ENCODE results near the gene ZBED4. TPM values are rescaled to one million over a fixed set of nuclear protein-coding genes. Genes with fewer than 3 reads are reported as not detected.
A peak's percentile ranks its signal among the peaks of the same experiment; 100 is the strongest.

ZBED4 gene
- total and polyA plus RNA-seq, 4 experiments from 2014 or later, result 6.7 to 18.6 (median 13.9) TPM

DNA sequence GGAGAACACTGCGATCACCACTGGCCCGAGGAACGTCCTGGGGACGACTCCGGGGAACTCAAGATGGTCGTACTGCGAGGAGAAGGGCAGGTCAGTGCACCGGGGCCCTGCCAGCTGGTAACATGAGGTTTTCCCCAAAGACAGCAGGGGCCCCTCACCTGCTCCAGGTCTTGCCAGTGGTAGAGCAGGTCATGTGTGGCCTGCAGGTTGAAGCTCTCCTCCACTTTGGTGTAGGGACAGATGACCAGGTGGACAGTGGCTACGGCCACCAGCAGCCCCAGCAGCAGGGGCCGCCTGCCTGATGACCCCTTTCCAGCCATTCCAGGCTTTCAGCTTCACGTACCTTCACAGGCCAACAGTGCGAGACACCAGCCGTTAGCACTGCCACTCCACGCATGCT, 59.8 kb downstream of the ZBED4 start:
- Mint-ChIP-seq H3K36me3 (peaks cover 8 to 19% of the 10 kb centered on the region in 2 donors), H3K4me1 (peaks cover 6 to 15% (median 8%) of the 10 kb centered on the region in 4 donors), H3K27ac (no peak overlapping the region), H3K9me3 (no peaks in the 10 kb centered on the region), H3K27me3 (no peaks in the 10 kb centered on the region), H3K4me3 (no peak overlapping the region)
- Histone ChIP-seq H3K27ac (ENCODE audit: low read depth, low read length) (no peak overlapping the region), H3K27me3 (ENCODE audit: insufficient read depth, low read length) (no peaks in the 10 kb centered on the region), H3K36me3 (ENCODE audit: insufficient read depth, low read length) (peaks cover 19% of the 10 kb centered on the region), H3K4me3 (ENCODE audit: low read length in 2 of 2) (no peak overlapping the region), H3K9me3 (ENCODE audit: control insufficient read depth in 1 of 2, low read length in 2 of 2) (no peaks in the 10 kb centered on the region), H3K4me1 (ENCODE audit: insufficient read depth, low read length) (peaks cover 12% of the 10 kb centered on the region)
- intact Hi-C loops (cut with micrococcal nuclease), result no loop called here
- ChIA-PET POLR2A (ENCODE audit: partially characterized antibody) (no interaction called here), CTCF (ENCODE audit: partially characterized antibody) (interaction anchor here (1.3 kb wide), 1 partner anchor 13 kb away, joined by 3 read pairs; no protein-coding TSS in a partner anchor)
- no peak for DNase-seq

DNA sequence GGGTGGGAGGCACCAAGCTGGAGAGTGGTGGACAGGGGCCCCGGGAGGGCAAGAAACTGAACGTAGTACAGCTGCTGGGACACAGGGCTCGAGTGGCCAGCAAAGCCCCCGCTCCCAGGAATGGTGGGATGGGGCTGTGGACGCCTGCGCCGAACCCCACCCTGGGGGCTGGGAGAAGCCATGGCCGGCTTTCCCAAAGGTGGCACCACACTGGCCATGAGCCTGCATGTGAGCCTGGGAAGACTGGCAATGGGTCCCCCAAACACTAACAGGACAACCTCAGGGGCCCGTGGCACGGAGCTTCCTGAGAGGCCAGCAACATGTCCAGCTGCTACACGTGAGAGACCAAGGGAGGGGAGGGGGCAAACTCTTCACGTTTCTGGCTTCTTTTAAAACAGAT, 60.6 kb downstream of the ZBED4 start:
- Mint-ChIP-seq H3K4me3 (peak overlapping the region in 1 of 8 donors; percentile 42), H3K27me3 (no peaks in the 10 kb centered on the region), H3K4me1 (peaks cover 6 to 17% (median 8%) of the 10 kb centered on the region in 4 donors), H3K36me3 (peaks cover 5 to 16% of the 10 kb centered on the region in 2 donors), H3K9me3 (no peaks in the 10 kb centered on the region), H3K27ac (peak overlapping the region in 1 of 7 donors; percentile 11)
- Histone ChIP-seq H3K4me1 (ENCODE audit: insufficient read depth, low read length) (peaks cover 16% of the 10 kb centered on the region), H3K9me3 (ENCODE audit: control insufficient read depth in 1 of 2, low read length in 2 of 2) (no peaks in the 10 kb centered on the region), H3K27ac (ENCODE audit: low read depth, low read length) (no peak overlapping the region), H3K36me3 (ENCODE audit: insufficient read depth, low read length) (peaks cover 16% of the 10 kb centered on the region), H3K27me3 (ENCODE audit: insufficient read depth, low read length) (no peaks in the 10 kb centered on the region), H3K4me3 (ENCODE audit: low read length in 2 of 2) (no peak overlapping the region)
- intact Hi-C loops (cut with micrococcal nuclease), result no loop called here
- ChIA-PET POLR2A (ENCODE audit: partially characterized antibody) (no interaction called here), CTCF (ENCODE audit: partially characterized antibody) (interaction anchor here (1.3 kb wide), 1 partner anchor 13 kb away, joined by 3 read pairs; no protein-coding TSS in a partner anchor)
- no peak for DNase-seq

DNA sequence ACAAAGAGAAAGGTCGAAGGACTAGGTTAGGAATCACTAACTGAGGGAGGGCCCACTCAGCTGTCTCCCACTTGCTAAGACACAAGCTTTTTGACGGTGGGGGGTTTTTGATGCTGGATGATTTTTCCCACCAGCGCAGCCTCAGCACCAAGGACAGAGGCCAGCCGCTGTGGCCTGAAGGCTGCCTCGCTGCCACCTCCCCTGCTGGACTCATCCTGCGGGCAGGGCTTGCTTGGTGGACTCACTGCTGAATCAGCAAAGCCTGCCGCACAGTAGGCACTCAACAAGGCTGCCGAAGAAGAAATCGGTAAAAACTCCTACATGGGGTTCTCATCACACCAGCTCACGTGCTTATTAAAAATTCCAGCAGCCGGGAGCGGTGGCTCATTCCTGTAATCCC, 62.0 kb downstream of the ZBED4 start:
- no peak for DNase-seq
- Mint-ChIP-seq H3K27me3 (no peaks in the 10 kb centered on the region), H3K4me1 (peaks cover 12 to 31% (median 18%) of the 10 kb centered on the region in 4 donors), H3K9me3 (no peaks in the 10 kb centered on the region), H3K36me3 (peaks cover 4 to 21% of the 10 kb centered on the region in 2 donors), H3K4me3 (peak overlapping the region in 3 of 8 donors; percentile 20 to 34 (median 29)), H3K27ac (peak overlapping the region in 1 of 7 donors; percentile 19)
- Histone ChIP-seq H3K27me3 (ENCODE audit: insufficient read depth, low read length) (no peaks in the 10 kb centered on the region), H3K36me3 (ENCODE audit: insufficient read depth, low read length) (peaks cover 22% of the 10 kb centered on the region), H3K9me3 (ENCODE audit: control insufficient read depth in 1 of 2, low read length in 2 of 2) (no peaks in the 10 kb centered on the region), H3K4me1 (ENCODE audit: insufficient read depth, low read length) (peaks cover 25% of the 10 kb centered on the region), H3K27ac (ENCODE audit: low read depth, low read length) (no peak overlapping the region), H3K4me3 (ENCODE audit: low read length in 2 of 2) (no peak overlapping the region)
- intact Hi-C loops (cut with micrococcal nuclease), result no loop called here
- ChIA-PET POLR2A (ENCODE audit: partially characterized antibody) (interaction anchor here (0.8 to 1.8 kb wide), 4 partner anchors 9 to 148 kb away, joined by 3 to 6 read pairs (median 4); no protein-coding TSS in a partner anchor), CTCF (ENCODE audit: partially characterized antibody) (interaction anchor here (1.1 kb wide), 2 partner anchors 61 to 115 kb away, joined by 3 to 4 read pairs; no protein-coding TSS in a partner anchor)

DNA sequence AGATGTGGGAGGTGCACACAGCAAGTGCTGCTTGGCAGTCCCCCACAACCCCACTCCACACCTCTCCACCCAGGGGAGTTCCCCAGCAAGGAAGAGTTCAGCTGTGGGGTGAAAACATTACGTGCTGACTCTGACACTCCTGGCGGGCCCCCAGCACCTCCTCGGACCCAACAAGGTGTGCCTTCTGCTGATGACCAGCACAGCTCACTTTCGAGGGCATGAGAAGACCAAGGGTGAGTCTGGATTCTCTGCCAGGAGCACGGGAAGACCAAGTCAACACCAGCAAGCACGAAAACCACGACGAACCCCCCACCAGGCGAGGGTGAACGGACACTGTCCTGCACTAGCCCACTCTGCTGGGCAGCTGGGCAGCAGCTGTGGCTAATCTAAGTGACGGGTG, 63.2 kb downstream of the ZBED4 start:
- POLR2A ChIA-PET (ENCODE audit: partially characterized antibody), result interaction anchor here (0.6 to 2.1 kb wide), 8 partner anchors 9 to 149 kb away, joined by 3 to 8 read pairs (median 4); no protein-coding TSS in a partner anchor
- no peaks in the 10 kb centered on the region for H3K27me3 ChIP-seq (ENCODE audit: insufficient read depth, low read length)
- H3K4me3 Mint-ChIP-seq, result peak overlapping the region; percentile 86 to 96 (median 94)
- CTCF ChIA-PET (ENCODE audit: partially characterized antibody), result interaction anchor here (1.0 to 1.1 kb wide), 2 partner anchors 62 to 149 kb away, joined by 3 to 4 read pairs; no protein-coding TSS in a partner anchor
- no peak overlapping the region for H3K27ac ChIP-seq (ENCODE audit: low read depth, low read length)
- no peaks in the 10 kb centered on the region for H3K27me3 Mint-ChIP-seq
- peaks cover 26% of the 10 kb centered on the region for H3K36me3 ChIP-seq (ENCODE audit: insufficient read depth, low read length)
- H3K36me3 Mint-ChIP-seq, result peaks cover 4 to 22% of the 10 kb centered on the region in 2 donors
- H3K9me3 ChIP-seq (ENCODE audit: control insufficient read depth in 1 of 2, low read length in 2 of 2), result no peaks in the 10 kb centered on the region
- peak overlapping the region in 5 of 7 donors; percentile 79 to 98 (median 95) for H3K27ac Mint-ChIP-seq
- peaks cover 25% of the 10 kb centered on the region for H3K4me1 ChIP-seq (ENCODE audit: insufficient read depth, low read length)
- no peak for DNase-seq
- peak overlapping the region in 1 of 2 donors; percentile 11 for H3K4me3 ChIP-seq (ENCODE audit: low read length in 2 of 2)
- intact Hi-C loops (cut with micrococcal nuclease), result no loop called here
- no peaks in the 10 kb centered on the region for H3K9me3 Mint-ChIP-seq
- H3K4me1 Mint-ChIP-seq, result peaks cover 12 to 35% (median 21%) of the 10 kb centered on the region in 4 donors

DNA sequence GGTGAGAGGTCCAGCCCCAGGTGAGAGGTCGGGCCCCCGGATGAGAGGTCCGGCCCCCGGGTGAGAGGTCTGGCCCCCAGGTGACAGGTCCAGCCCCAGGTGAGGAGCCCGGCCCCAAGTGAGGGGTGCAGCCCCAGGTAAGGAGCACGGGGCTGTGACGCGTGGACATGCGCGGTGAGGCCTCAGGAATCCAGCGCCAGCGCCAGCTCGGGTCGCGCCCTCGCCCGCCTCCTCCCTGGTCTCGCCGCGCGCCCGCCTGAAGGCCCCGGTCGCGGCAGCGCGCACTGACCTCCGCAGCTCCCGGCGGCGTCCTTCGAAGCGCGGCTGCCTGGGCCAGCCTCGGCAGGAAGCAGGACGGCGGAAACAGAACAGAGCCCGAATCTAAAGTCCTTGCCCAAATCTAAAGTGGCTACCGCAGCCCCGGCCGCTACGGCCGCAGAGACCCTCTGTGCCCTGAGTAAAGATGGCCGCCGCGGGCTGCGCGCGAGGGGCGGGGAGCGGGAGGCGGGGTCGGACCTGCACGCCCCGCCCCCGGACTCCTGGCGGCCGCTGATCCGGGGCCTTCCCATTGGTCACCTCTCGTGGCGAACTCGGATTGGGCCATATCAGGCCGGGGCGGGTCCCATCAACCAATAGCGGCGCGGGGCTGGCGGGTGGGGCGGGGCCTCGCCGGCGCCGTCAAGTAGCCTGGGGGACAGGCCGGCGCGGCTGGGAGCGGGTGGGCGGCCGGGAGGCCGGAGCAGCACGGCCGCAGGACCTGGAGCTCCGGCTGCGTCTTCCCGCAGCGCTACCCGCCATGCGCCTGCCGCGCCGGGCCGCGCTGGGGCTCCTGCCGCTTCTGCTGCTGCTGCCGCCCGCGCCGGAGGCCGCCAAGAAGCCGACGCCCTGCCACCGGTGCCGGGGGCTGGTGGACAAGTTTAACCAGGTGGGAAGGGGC, 64.6 kb downstream of the ZBED4 start, which contains the start of the genes ALG12 and CRELD2:
TSS of gene ALG12 (minus strand) at position 465 of the 937 bp plus-strand sequence. CDS start 4,673 bp downstream, outside the sequence.
TSS of gene CRELD2 (plus strand) at position 661 of the 937 bp plus-strand sequence. CDS start at position 797, 136 bp downstream.
- H3K4me3 ChIP-seq (ENCODE audit: low read length in 2 of 2), result peak within 1 kb of the TSS; percentile 29 to 85
- DNase-seq, result peak; percentile 95 to 97 (median 95)
- H3K27me3 ChIP-seq (ENCODE audit: insufficient read depth, low read length), result no peaks in the 10 kb centered on the region
- Mint-ChIP-seq H3K36me3 (peaks cover 0 to 17% of the 10 kb centered on the region in 2 donors), H3K4me1 (peaks cover 13 to 39% (median 22%) of the 10 kb centered on the region in 4 donors), H3K4me3 (peak within 1 kb of the TSS; percentile 86 to 96 (median 94)), H3K9me3 (no peaks in the 10 kb centered on the region), H3K27ac (peak within 1 kb of the TSS; percentile 79 to 98 (median 95)), H3K27me3 (no peaks in the 10 kb centered on the region)
- peaks cover 25% of the 10 kb centered on the region for H3K4me1 ChIP-seq (ENCODE audit: insufficient read depth, low read length)
- peak within 1 kb of the TSS; percentile 88 for H3K27ac ChIP-seq (ENCODE audit: low read depth, low read length)
- intact Hi-C loops (cut with micrococcal nuclease), result loop anchor here (1.0 to 2.0 kb wide), 3 partner anchors 18 to 91 kb away; partner anchors contain the start of genes BRD1 and ZBED4
- H3K9me3 ChIP-seq (ENCODE audit: control insufficient read depth in 1 of 2, low read length in 2 of 2), result no peaks in the 10 kb centered on the region
- ChIA-PET CTCF (ENCODE audit: partially characterized antibody) (no interaction called here), POLR2A (ENCODE audit: partially characterized antibody) (interaction anchor here (0.7 to 2.1 kb wide), 12 partner anchors 9 to 150 kb away, joined by 3 to 8 read pairs (median 4); partner anchors contain the start of genes BRD1 and PIM3)
- peaks cover 14% of the 10 kb centered on the region for H3K36me3 ChIP-seq (ENCODE audit: insufficient read depth, low read length)

DNA sequence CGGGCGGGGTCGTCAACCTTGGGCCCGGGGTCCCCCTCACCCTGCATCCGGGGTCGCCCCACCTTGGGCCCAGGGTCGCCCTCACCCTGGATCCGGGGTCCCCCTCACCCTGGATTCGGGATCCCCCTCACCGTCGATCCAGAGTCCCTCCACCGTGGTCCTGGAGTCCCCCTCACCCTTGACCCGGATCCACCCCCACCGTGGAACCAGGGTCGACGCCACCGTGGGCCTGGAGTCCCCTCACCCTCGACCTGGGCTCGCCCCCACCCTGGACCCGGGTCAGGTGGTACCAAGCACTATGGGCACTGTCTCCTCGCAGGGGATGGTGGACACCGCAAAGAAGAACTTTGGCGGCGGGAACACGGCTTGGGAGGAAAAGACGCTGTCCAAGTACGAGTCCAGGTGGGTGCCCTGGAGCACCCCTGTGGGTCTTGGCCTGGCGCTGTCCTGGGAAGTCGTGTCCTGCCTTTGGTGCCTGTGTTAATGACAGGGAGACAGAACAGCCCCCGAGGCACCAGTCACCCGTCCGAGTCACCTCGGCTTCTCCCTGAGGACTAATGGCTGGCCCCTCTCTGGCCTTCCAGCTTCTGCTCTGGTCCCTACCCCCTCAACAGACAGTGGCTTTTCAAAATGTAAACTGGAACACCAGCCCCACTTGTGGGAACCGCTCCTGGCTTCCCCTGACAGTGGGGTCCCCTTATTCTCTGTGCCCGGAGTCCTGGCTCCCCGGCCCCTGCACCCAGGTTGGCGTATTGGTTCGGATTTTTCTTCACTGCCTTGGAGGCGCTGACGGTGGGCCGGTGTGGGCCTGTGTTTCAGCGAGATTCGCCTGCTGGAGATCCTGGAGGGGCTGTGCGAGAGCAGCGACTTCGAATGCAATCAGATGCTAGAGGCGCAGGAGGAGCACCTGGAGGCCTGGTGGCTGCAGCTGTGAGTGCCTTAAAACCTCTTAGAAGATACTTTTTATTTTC, 65.6 kb downstream of the ZBED4 start:
- ChIA-PET POLR2A (ENCODE audit: partially characterized antibody) (interaction anchor here (0.8 to 2.1 kb wide), 3 partner anchors 12 to 130 kb away, joined by 3 to 5 read pairs (median 4); no protein-coding TSS in a partner anchor), CTCF (ENCODE audit: partially characterized antibody) (interaction anchor here (1.6 kb wide), 1 partner anchor 111 kb away, joined by 4 read pairs; no protein-coding TSS in a partner anchor)
- Mint-ChIP-seq H3K27ac (peak overlapping the region; percentile 53 to 86 (median 71)), H3K4me1 (peaks cover 14 to 43% (median 23%) of the 10 kb centered on the region in 4 donors), H3K27me3 (no peaks in the 10 kb centered on the region), H3K9me3 (no peaks in the 10 kb centered on the region), H3K36me3 (peaks cover 0 to 14% of the 10 kb centered on the region in 2 donors), H3K4me3 (peak overlapping the region; percentile 76 to 85 (median 78))
- peak overlapping the region; percentile 88 for H3K27ac ChIP-seq (ENCODE audit: low read depth, low read length)
- peaks cover 25% of the 10 kb centered on the region for H3K4me1 ChIP-seq (ENCODE audit: insufficient read depth, low read length)
- H3K36me3 ChIP-seq (ENCODE audit: insufficient read depth, low read length), result peaks cover 12% of the 10 kb centered on the region
- no peaks in the 10 kb centered on the region for H3K9me3 ChIP-seq (ENCODE audit: control insufficient read depth in 1 of 2, low read length in 2 of 2)
- peak overlapping the region; percentile 29 to 85 for H3K4me3 ChIP-seq (ENCODE audit: low read length in 2 of 2)
- intact Hi-C loops (cut with micrococcal nuclease), result loop anchor here (1.0 to 2.0 kb wide), 3 partner anchors 17 to 92 kb away; partner anchors contain the start of genes BRD1 and ZBED4
- no peak for DNase-seq
- no peaks in the 10 kb centered on the region for H3K27me3 ChIP-seq (ENCODE audit: insufficient read depth, low read length)

Measured in CD4-positive, alpha-beta memory T cell (primary cell).